Activated naive CD4-positive, alpha-beta T cell treated with anti-CD3 and anti-CD28 coated beads, Interleukin-2, amount 50 U/mL, for 16 hours (primary cell): ENCODE data around the gene KRTAP10-9.
"Not testable (repeated sequence)": the region's sequence is repeated elsewhere in the genome, so short reads cannot be mapped to it uniquely, and the experiment has no call there.

Experiments used
- DNase-seq: peaks from one replicate; pipeline ENCODE4 v3.0.0-alpha.2; 2020

Gene KRTAP10-9

GRCh38 chr21:44615911-44616590, 10.8 kb upstream of the KRTAP10-9 start:
- no peak for DNase-seq

GRCh38 chr21:44616591-44616926, 10.3 kb upstream of the KRTAP10-9 start:
- no peak for DNase-seq

GRCh38 chr21:44617071-44617501, 9.8 kb upstream of the KRTAP10-9 start:
- DNase-seq: no peak

GRCh38 chr21:44618504-44618903, 8.4 kb upstream of the KRTAP10-9 start:
- no peak for DNase-seq

GRCh38 chr21:44618909-44619308, 8.0 kb upstream of the KRTAP10-9 start:
- DNase-seq: peak; percentile 59

GRCh38 chr21:44619886-44620285, 7.0 kb upstream of the KRTAP10-9 start:
- DNase-seq: no peak

- no peak for DNase-seq
Measured at GRCh38 chr21:44623575-44623974, 3.3 kb upstream of the KRTAP10-9 start.

- DNase-seq: no peak
Measured at GRCh38 chr21:44625756-44626155, 1.1 kb upstream of the KRTAP10-9 start.

GRCh38 chr21:44626262-44626661, 631 bp upstream of the KRTAP10-9 start:
- DNase-seq: no peak

GRCh38 chr21:44627181-44627822, 409 bp downstream of the KRTAP10-9 start:
- not testable (repeated sequence) for DNase-seq

GRCh38 chr21:44627831-44628233, 939 bp downstream of the KRTAP10-9 start:
- DNase-seq: not testable (repeated sequence)

GRCh38 chr21:44628707-44629391, 2.0 kb downstream of the KRTAP10-9 start:
- DNase-seq: no peak

GRCh38 chr21:44630440-44630839, 3.5 kb downstream of the KRTAP10-9 start:
- DNase-seq: no peak

GRCh38 chr21:44632067-44632466, 5.2 kb downstream of the KRTAP10-9 start:
- DNase-seq: no peak

- no peak for DNase-seq
Measured at GRCh38 chr21:44636209-44637017, 9.5 kb downstream of the KRTAP10-9 start.

- DNase-seq: no peak
Measured at GRCh38 chr21:44637018-44637850, 10.3 kb downstream of the KRTAP10-9 start, which contains the start of gene KRTAP10-10. Gene KRTAP10-10, plus strand, starts transcription at chr21:44637356. Its CDS starts 62 bp downstream, at chr21:44637418.

GRCh38 chr21:44637851-44638348, 11.0 kb downstream of the KRTAP10-9 start:
- DNase-seq: not testable (repeated sequence)

- DNase-seq: not testable (repeated sequence)
Measured at GRCh38 chr21:44638506-44639330, 11.8 kb downstream of the KRTAP10-9 start.

GRCh38 chr21:44639331-44639655, 12.4 kb downstream of the KRTAP10-9 start:
- DNase-seq: no peak

- DNase-seq: no peak
Measured at GRCh38 chr21:44640761-44641160, 13.9 kb downstream of the KRTAP10-9 start.

- no peak for DNase-seq
Measured at GRCh38 chr21:44643741-44644310, 16.9 kb downstream of the KRTAP10-9 start.
